CD4-positive, alpha-beta T cell (primary cell): ENCODE data around the gene FCN1. TPM values are rescaled to one million over a fixed set of nuclear protein-coding genes. Genes with fewer than 3 reads are reported as not detected.

ENCODE experiments used
- ATAC-seq: fragments of 200-7000 bp; cut with Tn5 transposase; one replicate; pipeline ENCODE4 v1.10.0; 2022; ENCODE audit warnings: mild to moderate bottlenecking; ENCODE audit not compliant: poor library complexity
- CTCF ChIA-PET: fragments of 350-600 bp; sonication (Branson Sonifier 250); formaldehyde crosslinking; loops from one replicate; lab custom pipeline; 2021; ENCODE audit warnings: antibody characterized with exemption, inconsistent platforms; lab: Charles Lee
- POLR2A ChIA-PET: fragments of 350-600 bp; sonication (Branson Sonifier 250); formaldehyde crosslinking; loops from one replicate; lab custom pipeline; 2021; ENCODE audit warnings: antibody characterized with exemption, inconsistent platforms; lab: Charles Lee
- DNase-seq, 14 experiments: peaks; one replicate each; pipeline ENCODE4 v3.0.0-alpha.2; 2013 to 2020; ENCODE audit warnings: mixed read lengths in 2 of 14
- H3K27ac ChIP-seq, 2 donors: one replicate each; pipeline versions ENCODE4 v1.5.1 to v1.7.0; 2013; ENCODE audit warnings: low read length in 2 of 2, low read depth in 1 of 2, mild to moderate bottlenecking in 1 of 2
- H3K27me3 ChIP-seq, 2 experiments: 1 replicate in 1 of 2; 2 replicates in 1 of 2; pipeline versions ENCODE4 v1.6.1 to v1.7.0; 2013; ENCODE audit warnings: low read length in 2 of 2, control low read depth in 1 of 2, mild to moderate bottlenecking in 1 of 2, moderate library complexity in 1 of 2; ENCODE audit not compliant: insufficient read depth in 2 of 2, control insufficient read depth in 1 of 2
- H3K36me3 ChIP-seq: one replicate; pipeline ENCODE4 v1.6.1; 2013; ENCODE audit warnings: low read length, control low read depth; ENCODE audit not compliant: insufficient read depth
- H3K4me1 ChIP-seq: one replicate; pipeline ENCODE4 v1.6.1; 2013; ENCODE audit warnings: low read length, control low read depth; ENCODE audit not compliant: insufficient read depth
- H3K4me3 ChIP-seq: one replicate; pipeline ENCODE4 v1.5.1; 2013; ENCODE audit warnings: mild to moderate bottlenecking, low read length, moderate library complexity
- H3K9me3 ChIP-seq, 2 experiments: 1 replicate in 1 of 2; 2 replicates in 1 of 2; pipeline versions ENCODE4 v1.6.1 to v1.7.0; 2013; ENCODE audit warnings: low read length in 2 of 2, mild to moderate bottlenecking in 2 of 2, control low read depth in 1 of 2, moderate library complexity in 1 of 2; ENCODE audit not compliant: control insufficient read depth in 1 of 2, insufficient read depth in 1 of 2
- H3K27ac Mint-ChIP-seq: one replicate; pipeline ENCODE4 v1.8.0; 2020; ENCODE audit warnings: mixed read lengths
- H3K27me3 Mint-ChIP-seq: one replicate; pipeline ENCODE4 v1.8.0; 2021; ENCODE audit warnings: mixed read lengths
- H3K36me3 Mint-ChIP-seq: one replicate; pipeline ENCODE4 v1.8.0; 2021; ENCODE audit warnings: low read depth, mixed read lengths
- H3K4me1 Mint-ChIP-seq: one replicate; pipeline ENCODE4 v1.8.0; 2021; ENCODE audit warnings: low read depth, mixed read lengths
- H3K4me3 Mint-ChIP-seq: one replicate; pipeline ENCODE4 v1.8.0; 2020; ENCODE audit warnings: mild to moderate bottlenecking, mixed read lengths
- H3K9me3 Mint-ChIP-seq: one replicate; pipeline ENCODE4 v1.8.0; 2020; ENCODE audit warnings: mixed read lengths
- CTCF ChIP-seq: fragments of 200-600 bp; IDR thresholded peaks from one replicate; pipeline ENCODE4 v1.8.0; 2022; ENCODE audit warnings: antibody characterized with exemption, mild to moderate bottlenecking
- intact Hi-C, 2 experiments: fragments of 100-400 bp; cut with DNase I in 1 of 2; cut with micrococcal nuclease in 1 of 2; formaldehyde crosslinking; loops; one replicate each; pipeline versions ENCODE4 v1.15.1 to v1.9.0; 2023 to 2025; cut with DNase I, micrococcal nuclease
- total RNA-seq, 174 experiments: library from RNA in 2 of 174; stranded (reverse) in 2 of 174; gene quantifications; one replicate each; pipeline ENCODE4 v1.2.3 and lab custom pipeline; 2021 to 2026

The FCN1 gene
- total RNA-seq, 2 experiments from 2014 or later, result 9.9 to 10.5 TPM

DNA sequence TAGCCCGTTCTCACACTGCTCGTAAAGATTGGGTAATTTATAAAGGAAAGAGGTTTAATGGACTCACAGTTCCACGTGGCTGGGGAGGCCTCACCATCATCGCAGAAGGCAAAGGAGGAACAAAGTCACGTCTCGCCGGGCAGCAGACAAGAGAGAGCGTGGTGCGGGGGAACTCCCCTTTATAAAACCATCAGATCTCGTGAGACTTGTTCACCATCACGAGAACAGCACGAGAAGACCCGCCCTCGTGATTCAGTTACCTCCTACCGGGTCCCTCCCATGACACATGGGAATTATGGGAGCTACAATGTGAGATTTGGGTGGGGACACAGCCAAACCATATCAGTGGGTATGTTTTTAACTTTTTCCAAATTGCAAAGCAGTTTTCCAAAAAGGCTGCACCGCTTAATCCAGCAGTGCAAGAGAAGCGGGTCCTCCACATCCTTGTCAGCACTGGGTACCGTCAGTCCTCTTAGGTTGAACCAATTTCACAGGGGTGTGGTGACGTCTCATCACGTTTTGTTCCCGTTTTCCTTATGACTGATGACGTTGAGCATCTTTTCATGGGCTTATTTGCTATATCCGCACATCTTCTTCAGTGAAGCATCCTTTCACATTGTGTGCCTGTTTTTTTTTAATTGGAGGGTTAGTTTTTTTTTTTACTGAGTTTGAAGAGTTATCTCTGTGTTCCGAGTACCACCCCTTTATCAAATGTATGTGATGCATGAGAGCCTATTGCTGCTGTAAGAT, 45.1 kb downstream of the FCN1 start:
- intact Hi-C loops, result no loop called here
- Histone ChIP-seq H3K4me1 (no peaks in the 10 kb centered on the region), H3K4me3 (no peak overlapping the region), H3K27me3 (no peaks in the 10 kb centered on the region), H3K9me3 (peaks cover 0 to 23% of the 10 kb centered on the region in 2 experiments), H3K27ac (no peak overlapping the region), H3K36me3 (no peaks in the 10 kb centered on the region)
- TF ChIP-seq CTCF, result no peak
- no peaks in the 10 kb centered on the region for H3K4me1 Mint-ChIP-seq
- H3K4me3 Mint-ChIP-seq, result no peak overlapping the region
- no peaks in the 10 kb centered on the region for H3K9me3 Mint-ChIP-seq
- ATAC-seq (no peak), DNase-seq (peak in 1 of 14 experiments; percentile 2)
- H3K36me3 Mint-ChIP-seq, result no peaks in the 10 kb centered on the region
- ChIA-PET CTCF (no interaction called here), POLR2A (no interaction called here)
- peaks cover 9% of the 10 kb centered on the region for H3K27me3 Mint-ChIP-seq
- no peak overlapping the region for H3K27ac Mint-ChIP-seq

- ATAC-seq, result no peak
- TF ChIP-seq CTCF, result no peak
- CTCF ChIA-PET, result no interaction called here
Observed at GRCh38 chr9:134871697-134872340, 45.9 kb downstream of the FCN1 start.

DNA sequence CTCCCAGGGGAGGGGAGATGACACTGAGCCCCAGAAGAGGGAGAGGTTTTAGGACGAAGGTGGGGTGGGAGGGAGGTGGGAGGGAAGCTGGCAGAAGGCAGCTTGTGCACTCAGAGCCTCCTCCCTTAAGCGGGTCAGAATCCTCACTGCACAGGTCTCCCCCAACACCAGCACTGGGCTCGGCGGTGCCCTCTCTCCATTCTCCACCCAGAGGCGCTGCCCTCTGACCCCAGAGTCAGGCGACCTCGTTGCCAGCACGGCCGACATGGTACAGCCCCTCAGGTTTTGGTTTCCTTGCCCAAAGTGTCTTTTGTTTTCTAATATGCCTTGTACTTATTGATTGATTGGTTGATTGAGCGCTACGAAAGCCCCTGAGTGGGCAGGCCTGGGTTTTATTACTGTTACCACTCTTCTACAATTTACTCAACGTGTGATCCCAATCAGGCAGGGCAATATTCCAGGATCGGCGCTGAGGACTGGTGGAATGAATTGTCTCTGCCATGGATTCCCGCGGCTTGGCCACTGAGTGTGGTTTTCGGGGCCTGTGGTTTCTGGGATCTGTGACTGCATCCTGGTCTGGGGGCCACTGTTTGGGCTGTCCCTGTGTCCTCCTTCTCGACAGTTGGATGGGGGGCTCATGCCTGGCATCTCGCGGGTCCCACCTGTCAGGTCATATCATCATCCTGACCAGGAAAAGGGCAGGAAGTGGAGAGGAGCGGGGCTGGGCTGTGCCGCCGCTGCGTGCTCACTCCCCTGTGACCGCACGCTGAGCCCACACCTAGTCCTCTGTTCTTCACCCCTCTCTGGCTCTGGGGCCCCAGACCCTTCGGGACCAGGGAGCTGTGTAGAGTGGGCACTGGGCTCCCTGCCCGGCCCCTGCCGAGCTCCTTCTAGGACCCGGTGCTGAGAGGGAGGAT, 46.7 kb downstream of the FCN1 start:
- Mint-ChIP-seq H3K9me3 (no peaks in the 10 kb centered on the region), H3K27ac (no peak overlapping the region), H3K27me3 (peaks cover 9% of the 10 kb centered on the region), H3K4me1 (no peaks in the 10 kb centered on the region), H3K4me3 (no peak overlapping the region), H3K36me3 (no peaks in the 10 kb centered on the region)
- TF ChIP-seq CTCF, result no peak
- ChIA-PET CTCF (no interaction called here), POLR2A (no interaction called here)
- Histone ChIP-seq H3K36me3 (no peaks in the 10 kb centered on the region), H3K27me3 (no peaks in the 10 kb centered on the region), H3K27ac (no peak overlapping the region), H3K4me3 (no peak overlapping the region), H3K4me1 (no peaks in the 10 kb centered on the region), H3K9me3 (peaks cover 0 to 25% of the 10 kb centered on the region in 2 experiments)
- DNase-seq (no peak), ATAC-seq (no peak)
- intact Hi-C loops, result no loop called here

More at GRCh38 chr9:134871697-134872340, 45.9 kb downstream of the FCN1 start:
- Histone ChIP-seq H3K27ac (no peak overlapping the region), H3K9me3 (peaks cover 0 to 25% of the 10 kb centered on the region in 2 experiments), H3K27me3 (no peaks in the 10 kb centered on the region), H3K4me1 (no peaks in the 10 kb centered on the region), H3K4me3 (no peak overlapping the region), H3K36me3 (no peaks in the 10 kb centered on the region)
- no peak for DNase-seq
- intact Hi-C loops, result no loop called here
- Mint-ChIP-seq H3K27me3 (peaks cover 9% of the 10 kb centered on the region), H3K4me1 (no peaks in the 10 kb centered on the region), H3K4me3 (no peak overlapping the region), H3K9me3 (no peaks in the 10 kb centered on the region), H3K27ac (no peak overlapping the region), H3K36me3 (no peaks in the 10 kb centered on the region)
- POLR2A ChIA-PET, result no interaction called here
